ENCODE data around the gene DCN.

DNA sequence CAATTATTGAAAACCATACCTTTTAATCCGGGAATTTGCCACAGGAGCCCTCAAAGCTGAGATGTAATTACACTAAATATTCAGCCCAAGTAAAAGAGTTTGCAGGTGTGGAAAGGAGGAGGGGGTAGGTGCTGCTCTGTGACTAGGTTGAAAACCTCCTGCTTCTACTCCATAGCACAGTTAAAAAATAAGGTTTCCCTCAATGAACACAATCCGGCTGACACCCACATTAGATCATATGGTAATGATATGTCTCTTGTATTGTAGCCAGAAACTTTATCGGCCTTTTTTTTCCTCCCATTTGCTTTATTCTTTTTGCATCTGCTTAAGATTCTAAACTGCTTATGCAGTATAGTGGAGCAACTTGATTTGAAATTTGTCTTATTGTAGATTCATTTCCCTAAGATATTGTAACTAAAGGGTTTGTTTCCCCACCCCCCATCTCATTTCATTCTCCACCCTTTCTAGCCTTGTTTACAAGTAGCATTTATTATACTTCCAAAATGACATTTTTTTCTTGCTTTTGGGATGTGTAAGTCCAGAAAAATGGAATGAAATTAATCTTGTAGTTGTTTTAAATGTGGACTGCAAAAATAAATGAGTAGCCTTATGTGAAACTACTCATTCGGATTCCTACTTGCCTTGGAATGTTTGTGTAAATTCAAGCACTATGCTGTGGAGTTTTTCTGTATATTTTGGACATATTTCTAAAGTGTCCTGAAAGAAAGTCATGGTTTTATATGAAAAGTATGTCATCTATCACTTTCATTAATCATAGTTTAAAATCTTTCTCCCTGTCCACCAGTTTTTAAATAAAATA lies at the start of gene DCN:
- no peak for TF ChIP-seq EZH2 (IDR thresholded peaks at IDR 0.05; ENCODE audit: insufficient read depth, poor library complexity, severe bottlenecking)
- TF ChIP-seq EZH2phosphoT487 (IDR thresholded peaks at IDR 0.05; ENCODE audit: insufficient read depth, low read depth), result no peak
